Neuron (in vitro differentiated cells): ENCODE results near the gene FBXO28.

Source experiments
- H2AFZ ChIP-seq: one replicate; pipeline ENCODE4 v1.6.1; 2013; ENCODE audit warnings: low read depth, mild to moderate bottlenecking, inconsistent platforms, low read length, moderate library complexity
- H3K27me3 ChIP-seq: one replicate; pipeline ENCODE4 v1.6.1; 2013; ENCODE audit warnings: low read length; ENCODE audit not compliant: insufficient read depth
- H3K36me3 ChIP-seq: one replicate; pipeline ENCODE4 v1.6.1; 2013; ENCODE audit warnings: low read length; ENCODE audit not compliant: insufficient read depth
- H3K4me1 ChIP-seq: one replicate; pipeline ENCODE4 v1.6.1; 2013; ENCODE audit warnings: low read length; ENCODE audit not compliant: insufficient read depth
- H3K4me3 ChIP-seq: 2 replicates; pipeline ENCODE4 v1.5.1; 2013; ENCODE audit warnings: mild to moderate bottlenecking, low read length, moderate library complexity
- H3K9me3 ChIP-seq: one replicate; pipeline ENCODE4 v1.6.1; 2013; ENCODE audit warnings: low read length

The FBXO28 gene

DNA sequence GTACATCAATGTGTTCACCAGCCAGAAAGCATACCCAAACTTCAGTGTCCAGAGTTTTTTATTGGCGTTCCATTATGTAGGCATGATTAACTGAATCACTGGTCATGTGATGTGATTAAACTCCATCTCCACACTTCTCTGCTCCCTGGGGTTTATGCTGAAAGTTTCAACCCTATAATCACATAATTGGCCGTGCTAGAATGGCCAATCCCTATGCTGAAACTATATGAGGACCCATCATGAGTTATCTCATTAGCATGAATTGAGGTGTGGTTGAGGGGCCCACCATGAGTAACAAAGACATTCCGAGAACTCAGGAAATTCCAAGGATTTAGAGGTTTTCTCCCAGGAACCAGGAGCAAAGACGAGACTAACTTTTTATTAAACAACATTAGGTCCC lies 31.8 kb upstream of the FBXO28 start:
- Histone ChIP-seq H3K4me1 (peaks cover 18% of the 10 kb centered on the region), H3K9me3 (no peaks in the 10 kb centered on the region), H3K27me3 (no peaks in the 10 kb centered on the region), H3K36me3 (no peaks in the 10 kb centered on the region), H2AFZ (no peak overlapping the region), H3K4me3 (no peak overlapping the region)

- no peaks in the 10 kb centered on the region for H3K9me3 ChIP-seq
- no peak overlapping the region for H3K4me3 ChIP-seq
- H3K4me1 ChIP-seq = peaks cover 18% of the 10 kb centered on the region
- no peaks in the 10 kb centered on the region for H3K27me3 ChIP-seq
- H2AFZ ChIP-seq = no peak overlapping the region
- no peaks in the 10 kb centered on the region for H3K36me3 ChIP-seq
Observed at GRCh38 chr1:224084867-224085266, 29.0 kb upstream of the FBXO28 start.

DNA sequence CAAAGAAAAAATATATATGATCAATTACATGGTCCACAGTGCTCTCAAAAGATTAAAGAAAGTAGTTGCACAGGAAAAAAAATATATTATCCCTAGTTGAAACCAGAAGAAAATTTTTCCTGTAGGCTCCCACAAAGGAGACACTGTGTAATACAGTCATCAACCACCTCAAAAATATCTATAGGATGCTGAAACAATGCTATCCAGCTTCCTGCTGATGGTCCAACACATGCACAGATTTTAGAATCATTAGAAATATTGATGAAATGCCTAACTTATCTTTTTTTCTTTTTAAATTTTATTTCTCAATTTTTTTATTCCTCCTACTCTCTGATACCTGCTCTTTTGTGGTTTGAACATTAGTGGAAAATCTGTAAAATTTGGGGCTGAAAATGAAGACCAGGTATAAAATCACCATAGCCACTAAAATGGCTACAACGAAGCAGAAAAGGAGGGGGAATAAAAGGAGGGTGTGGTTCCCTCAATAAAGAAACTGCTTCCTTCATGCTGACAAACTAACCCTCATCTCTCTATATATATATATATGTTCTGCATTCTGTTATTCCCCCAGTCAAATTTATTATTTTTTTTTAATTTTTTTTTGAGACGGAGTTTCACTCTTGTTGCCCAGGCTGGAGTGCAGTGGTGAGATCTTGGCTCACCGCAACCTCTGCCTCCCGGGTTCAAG lies 28.3 kb upstream of the FBXO28 start:
- Histone ChIP-seq H3K27me3 (no peaks in the 10 kb centered on the region), H3K36me3 (no peaks in the 10 kb centered on the region), H2AFZ (no peak overlapping the region), H3K9me3 (no peaks in the 10 kb centered on the region), H3K4me3 (no peak overlapping the region), H3K4me1 (peaks cover 13% of the 10 kb centered on the region)

GRCh38 chr1:224087286-224087794 lies 26.6 kb upstream of the FBXO28 start:
- peaks cover 6% of the 10 kb centered on the region for H3K4me1 ChIP-seq
- no peak overlapping the region for H3K4me3 ChIP-seq
- H3K27me3 ChIP-seq = no peaks in the 10 kb centered on the region
- no peaks in the 10 kb centered on the region for H3K36me3 ChIP-seq
- H3K9me3 ChIP-seq = no peaks in the 10 kb centered on the region
- no peak overlapping the region for H2AFZ ChIP-seq

DNA sequence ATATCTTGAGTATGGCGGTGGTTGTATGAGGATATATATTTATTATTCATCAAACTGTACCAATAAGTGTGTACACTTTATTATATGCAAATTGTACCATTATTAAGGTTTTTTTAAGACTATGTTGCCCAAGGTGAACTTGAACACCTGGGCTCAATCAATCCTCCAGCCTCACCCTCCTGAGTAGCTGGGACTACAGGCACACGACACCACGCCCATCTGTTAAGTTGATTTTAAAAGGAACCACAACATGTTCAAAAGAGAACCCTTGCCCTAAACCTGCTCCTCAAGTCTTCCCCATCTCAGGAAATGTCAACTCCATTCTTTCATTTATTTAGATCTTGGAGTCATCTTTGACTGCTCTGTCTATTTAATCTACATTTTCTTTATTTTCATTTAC lies 24.3 kb upstream of the FBXO28 start:
- Histone ChIP-seq H2AFZ (no peak overlapping the region), H3K9me3 (no peaks in the 10 kb centered on the region), H3K36me3 (no peaks in the 10 kb centered on the region), H3K27me3 (no peaks in the 10 kb centered on the region), H3K4me1 (no peaks in the 10 kb centered on the region), H3K4me3 (no peak overlapping the region)

DNA sequence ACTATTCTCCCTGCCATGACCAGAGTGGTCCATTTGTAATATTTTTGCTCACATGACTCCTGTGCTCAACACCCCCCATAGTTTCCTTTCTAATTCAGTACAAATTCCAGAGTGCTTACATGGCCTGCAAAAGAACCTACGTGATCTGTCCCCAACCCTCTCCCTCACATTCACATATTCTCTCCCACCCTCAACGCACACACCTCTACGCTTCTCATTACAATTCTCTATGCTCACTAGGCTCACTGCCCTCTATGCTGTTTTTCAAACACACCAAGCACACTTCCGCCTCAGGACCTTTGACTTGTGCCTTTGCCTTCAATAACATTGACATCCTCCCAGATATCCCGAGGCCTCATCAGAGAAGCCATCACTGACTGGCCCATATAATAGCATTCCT lies 23.8 kb upstream of the FBXO28 start:
- no peak overlapping the region for H2AFZ ChIP-seq
- no peaks in the 10 kb centered on the region for H3K27me3 ChIP-seq
- H3K4me1 ChIP-seq = no peaks in the 10 kb centered on the region
- no peaks in the 10 kb centered on the region for H3K9me3 ChIP-seq
- no peaks in the 10 kb centered on the region for H3K36me3 ChIP-seq
- no peak overlapping the region for H3K4me3 ChIP-seq

- Histone ChIP-seq H3K27me3 (no peaks in the 10 kb centered on the region), H3K9me3 (no peaks in the 10 kb centered on the region), H3K36me3 (no peaks in the 10 kb centered on the region), H3K4me1 (no peaks in the 10 kb centered on the region), H2AFZ (no peak overlapping the region), H3K4me3 (no peak overlapping the region)
Observed at GRCh38 chr1:224092111-224092510, 21.8 kb upstream of the FBXO28 start.

DNA sequence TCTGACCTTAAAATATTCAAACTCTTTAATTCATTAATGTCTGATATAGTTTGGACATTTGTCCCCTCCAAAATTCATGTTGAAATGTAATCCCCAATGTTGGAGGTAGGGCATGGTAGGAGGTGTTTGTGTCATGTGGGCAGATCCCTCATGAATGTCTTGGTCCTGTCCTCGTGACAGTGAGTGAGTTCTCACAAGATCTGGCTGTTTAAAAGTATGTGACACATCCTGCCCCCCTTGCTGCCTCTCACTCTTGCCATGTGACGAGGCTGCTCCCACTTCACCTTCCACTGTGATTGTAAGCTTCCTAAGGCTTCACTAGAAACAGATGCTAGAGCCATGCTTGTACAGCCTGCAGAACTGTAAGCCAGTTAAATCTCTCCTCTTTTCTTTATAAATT lies 21.3 kb upstream of the FBXO28 start:
- Histone ChIP-seq H3K4me1 (no peaks in the 10 kb centered on the region), H3K27me3 (no peaks in the 10 kb centered on the region), H3K36me3 (no peaks in the 10 kb centered on the region), H2AFZ (no peak overlapping the region), H3K4me3 (no peak overlapping the region), H3K9me3 (no peaks in the 10 kb centered on the region)

DNA sequence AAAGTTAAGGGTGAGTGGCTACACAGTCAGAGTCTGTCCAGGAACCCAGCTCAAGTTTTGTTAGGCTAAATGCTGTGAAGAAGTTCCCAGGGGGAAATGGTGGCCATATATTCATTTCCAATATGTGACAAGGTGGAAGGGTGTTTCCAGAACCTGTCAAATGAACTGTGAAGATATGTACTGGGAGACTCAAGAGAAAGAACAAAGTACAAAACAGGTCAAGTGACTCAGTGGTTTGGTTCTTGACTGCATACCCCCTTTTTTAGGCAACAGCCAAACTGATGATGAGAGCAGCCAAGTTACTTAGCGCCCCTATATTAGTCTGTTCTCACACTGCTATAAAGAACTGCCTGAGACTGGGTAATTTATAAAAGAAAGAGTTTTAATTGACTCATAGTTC lies 18.6 kb upstream of the FBXO28 start:
- no peak overlapping the region for H2AFZ ChIP-seq
- no peaks in the 10 kb centered on the region for H3K27me3 ChIP-seq
- no peaks in the 10 kb centered on the region for H3K36me3 ChIP-seq
- no peak overlapping the region for H3K4me3 ChIP-seq
- H3K4me1 ChIP-seq = no peaks in the 10 kb centered on the region
- H3K9me3 ChIP-seq = no peaks in the 10 kb centered on the region

- Histone ChIP-seq H3K9me3 (no peaks in the 10 kb centered on the region), H2AFZ (no peak overlapping the region), H3K4me3 (no peak overlapping the region), H3K36me3 (no peaks in the 10 kb centered on the region), H3K27me3 (no peaks in the 10 kb centered on the region), H3K4me1 (no peaks in the 10 kb centered on the region)
Observed at GRCh38 chr1:224095867-224096266, 18.0 kb upstream of the FBXO28 start.

DNA sequence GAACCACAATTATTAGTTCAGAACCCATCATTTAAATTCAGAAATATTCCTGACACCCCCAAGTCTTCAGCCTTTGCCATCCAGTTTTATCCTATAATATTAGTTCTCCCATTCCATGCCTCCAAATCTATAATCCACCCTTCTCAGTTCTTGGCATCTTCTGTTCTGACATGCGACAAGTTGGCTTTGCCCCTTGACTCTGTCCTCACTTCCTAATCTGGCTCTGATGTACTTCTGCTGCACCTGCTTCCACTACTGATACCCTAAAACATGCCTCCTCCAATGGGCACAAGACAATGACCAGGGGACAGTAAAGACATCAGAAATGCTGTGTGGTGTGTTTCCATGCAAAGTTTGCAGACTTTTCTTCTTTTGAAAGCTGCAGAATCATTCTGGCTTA lies 17.1 kb upstream of the FBXO28 start:
- no peaks in the 10 kb centered on the region for H3K4me1 ChIP-seq
- H3K4me3 ChIP-seq = no peak overlapping the region
- H3K36me3 ChIP-seq = no peaks in the 10 kb centered on the region
- no peaks in the 10 kb centered on the region for H3K9me3 ChIP-seq
- H3K27me3 ChIP-seq = no peaks in the 10 kb centered on the region
- H2AFZ ChIP-seq = no peak overlapping the region

DNA sequence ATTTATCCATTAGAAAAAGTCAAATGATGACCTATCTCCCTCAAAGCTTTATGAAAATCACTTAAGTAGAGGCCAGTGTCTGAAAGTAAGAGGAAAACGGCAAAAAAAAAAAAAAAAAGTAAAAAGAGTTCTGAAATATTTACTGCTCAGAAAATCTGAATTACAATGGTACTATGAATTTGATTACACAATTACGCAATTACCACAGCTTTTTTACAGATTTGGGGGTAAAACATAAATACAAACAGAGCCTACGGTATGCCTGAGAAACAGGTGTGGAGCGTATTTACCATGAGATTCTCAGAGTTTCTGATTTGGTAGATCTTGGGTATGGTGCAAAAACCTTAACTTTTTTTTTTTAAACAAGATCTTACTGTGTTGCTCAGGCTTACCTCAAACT lies 15.9 kb upstream of the FBXO28 start:
- H3K36me3 ChIP-seq = no peaks in the 10 kb centered on the region
- no peaks in the 10 kb centered on the region for H3K9me3 ChIP-seq
- H3K27me3 ChIP-seq = no peaks in the 10 kb centered on the region
- H3K4me1 ChIP-seq = no peaks in the 10 kb centered on the region
- no peak overlapping the region for H3K4me3 ChIP-seq
- no peak overlapping the region for H2AFZ ChIP-seq

GRCh38 chr1:224106568-224107281 lies 7.2 kb upstream of the FBXO28 start:
- Histone ChIP-seq H3K4me1 (no peaks in the 10 kb centered on the region), H3K36me3 (no peaks in the 10 kb centered on the region), H2AFZ (peak overlapping the region; percentile 42), H3K9me3 (no peaks in the 10 kb centered on the region), H3K27me3 (peaks cover 2% of the 10 kb centered on the region), H3K4me3 (no peak overlapping the region)

- Histone ChIP-seq H3K4me3 (no peak overlapping the region), H3K36me3 (no peaks in the 10 kb centered on the region), H3K27me3 (peaks cover 2% of the 10 kb centered on the region), H3K9me3 (no peaks in the 10 kb centered on the region), H3K4me1 (no peaks in the 10 kb centered on the region), H2AFZ (no peak overlapping the region)
Observed at GRCh38 chr1:224107282-224107625, 6.7 kb upstream of the FBXO28 start.
